DND-41 (cell line): ENCODE measurements around the gene BMP2.

Experiments used
- ATAC-seq: fragments of 200-7000 bp; cut with Tn5 transposase; 3 replicates; pipeline ENCODE4 v1.9.1; 2021; ENCODE audit warnings: low read depth; ENCODE audit not compliant: insufficient read depth
- DNase-seq: peaks from one replicate; pipeline ENCODE4 v3.0.0-alpha.2; 2020
- H2AFZ ChIP-seq: 2 replicates; pipeline ENCODE4 v1.6.0; 2012; ENCODE audit warnings: low read depth, low read length
- H3K27ac ChIP-seq: 2 replicates; pipeline ENCODE4 v1.5.1; 2012; ENCODE audit warnings: low read length, inconsistent platforms
- H3K27me3 ChIP-seq: fragments of 200-600 bp; sonication (generic); 2 replicates; pipeline ENCODE4 v1.6.0; 2012; ENCODE audit warnings: low read length, mild to moderate bottlenecking, inconsistent platforms; ENCODE audit not compliant: insufficient read depth, poor library complexity
- H3K36me3 ChIP-seq: 2 replicates; pipeline ENCODE4 v1.5.1; 2012; ENCODE audit warnings: low read length, inconsistent platforms; ENCODE audit not compliant: insufficient read depth
- H3K4me1 ChIP-seq: 2 replicates; pipeline ENCODE4 v1.5.1; 2012; ENCODE audit warnings: mild to moderate bottlenecking, low read length; ENCODE audit not compliant: insufficient read depth
- H3K4me2 ChIP-seq: 2 replicates; pipeline ENCODE4 v1.6.0; 2012; ENCODE audit warnings: mild to moderate bottlenecking, moderate library complexity, low read length, inconsistent platforms; ENCODE audit not compliant: insufficient read depth
- H3K4me3 ChIP-seq, 2 experiments: fragments of 200-600 bp in 1 of 2; shearing (Covaris generic) in 1 of 2; 2 replicates each; pipeline ENCODE4 v1.5.1; 2012 to 2016; ENCODE audit warnings: inconsistent platforms in 2 of 2, low read length in 2 of 2, mild to moderate bottlenecking in 2 of 2, low read depth in 1 of 2, moderate library complexity in 1 of 2
- H3K79me2 ChIP-seq: 2 replicates; pipeline ENCODE4 v1.6.0; 2012; ENCODE audit warnings: low read length, inconsistent platforms; ENCODE audit not compliant: insufficient read depth
- H3K9ac ChIP-seq: 2 replicates; pipeline ENCODE4 v1.6.0; 2012; ENCODE audit warnings: low read depth, mild to moderate bottlenecking, inconsistent platforms, low read length, moderate library complexity
- H3K9me3 ChIP-seq: 2 replicates; pipeline ENCODE4 v1.5.1; 2012; ENCODE audit warnings: low read length, moderate library complexity, mild to moderate bottlenecking, inconsistent platforms; ENCODE audit not compliant: insufficient read depth, severe bottlenecking
- H4K20me1 ChIP-seq: 2 replicates; pipeline ENCODE4 v1.6.0; 2012; ENCODE audit warnings: low read length; ENCODE audit not compliant: insufficient read depth
- CTCF ChIP-seq: IDR thresholded peaks from 2 replicates; pipeline ENCODE4 v1.5.1; 2012; ENCODE audit warnings: borderline replicate concordance, low read length, moderate library complexity, mild to moderate bottlenecking; ENCODE audit not compliant: poor library complexity, severe bottlenecking; ENCODE audit errors: extremely low read depth
- EZH2 ChIP-seq: IDR thresholded peaks from 3 replicates; pipeline ENCODE4 v1.6.1; 2012; ENCODE audit warnings: borderline replicate concordance, low read depth, mild to moderate bottlenecking, moderate library complexity, low read length, inconsistent platforms; ENCODE audit not compliant: severe bottlenecking

The BMP2 gene

GRCh38 chr20:6802227-6802626 is 34.7 kb downstream of the BMP2 start:
- H3K9me3 ChIP-seq, result no peaks in the 10 kb centered on the region
- H3K4me1 ChIP-seq, result no peaks in the 10 kb centered on the region
- DNase-seq (no peak), ATAC-seq (no peak)
- no peaks in the 10 kb centered on the region for H3K79me2 ChIP-seq
- no peak overlapping the region for H3K4me3 ChIP-seq
- no peak overlapping the region for H3K4me2 ChIP-seq
- no peak overlapping the region for H3K9ac ChIP-seq
- no peaks in the 10 kb centered on the region for H3K27me3 ChIP-seq
- H3K27ac ChIP-seq, result no peak overlapping the region
- no peaks in the 10 kb centered on the region for H3K36me3 ChIP-seq
- H2AFZ ChIP-seq, result no peak overlapping the region
- H4K20me1 ChIP-seq, result no peaks in the 10 kb centered on the region
- TF ChIP-seq CTCF, result no peak
- TF ChIP-seq EZH2, result no peak

- no peak for DNase-seq
- no peaks in the 10 kb centered on the region for H3K4me1 ChIP-seq
These were observed 38.8 kb downstream of the BMP2 start for GRCh38 chr20:6806275-6806674.

GRCh38 chr20:6811262-6812035 is 44.0 kb downstream of the BMP2 start:
- no peak for ATAC-seq
- Histone ChIP-seq H3K27ac (no peak overlapping the region), H3K4me2 (no peak overlapping the region)

More at GRCh38 chr20:6806275-6806674, 38.8 kb downstream of the BMP2 start:
- Histone ChIP-seq H3K4me3 (no peak overlapping the region), H3K27me3 (no peaks in the 10 kb centered on the region), H3K79me2 (no peaks in the 10 kb centered on the region), H3K9ac (no peak overlapping the region), H3K4me2 (no peak overlapping the region), H4K20me1 (no peaks in the 10 kb centered on the region), H2AFZ (no peak overlapping the region), H3K36me3 (no peaks in the 10 kb centered on the region), H3K27ac (no peak overlapping the region), H3K9me3 (no peaks in the 10 kb centered on the region)
- no peak for ATAC-seq
- no peak for TF ChIP-seq EZH2
- TF ChIP-seq CTCF, result no peak

More at GRCh38 chr20:6811262-6812035, 44.0 kb downstream of the BMP2 start:
- Histone ChIP-seq H3K9me3 (no peaks in the 10 kb centered on the region), H3K4me3 (no peak overlapping the region), H3K9ac (no peak overlapping the region), H3K4me1 (no peaks in the 10 kb centered on the region), H3K79me2 (no peaks in the 10 kb centered on the region), H2AFZ (no peak overlapping the region), H3K36me3 (no peaks in the 10 kb centered on the region), H4K20me1 (no peaks in the 10 kb centered on the region), H3K27me3 (peaks cover 15% of the 10 kb centered on the region)
- no peak for DNase-seq
- TF ChIP-seq CTCF, result no peak
